Tibial artery (tissue), 4 donors: ENCODE results near the gene PLEKHG2.

ENCODE experiments used
- DNase-seq, 2 donors: peaks; one replicate each; pipeline ENCODE4 v3.0.0-alpha.2; 2019
- H3K27ac ChIP-seq, 2 donors: fragments of 200-600 bp; sonication (generic) in 1 of 2; 1 replicate in 1 of 2; 2 replicates in 1 of 2; pipeline ENCODE4 v1.5.1; 2018 to 2019; ENCODE audit warnings: mild to moderate bottlenecking in 1 of 2
- H3K27me3 ChIP-seq, 2 donors: fragments of 200-600 bp; sonication (generic) in 1 of 2; one replicate each; pipeline versions ENCODE4 v1.5.1 to v1.6.0; 2016 to 2019
- H3K36me3 ChIP-seq, 3 donors: fragments of 200-600 bp; sonication (generic) in 2 of 3; one replicate each; pipeline ENCODE4 v1.5.1; 2016 to 2019; ENCODE audit warnings: mild to moderate bottlenecking in 2 of 3
- H3K4me1 ChIP-seq, 4 donors: fragments of 200-600 bp; sonication (generic) in 2 of 4; 1 replicate in 3 of 4; 2 replicates in 1 of 4; pipeline ENCODE4 v1.5.1; 2016 to 2019
- H3K4me3 ChIP-seq, 2 donors: fragments of 200-600 bp; sonication (generic) in 1 of 2; 1 replicate in 1 of 2; 2 replicates in 1 of 2; pipeline ENCODE4 v1.5.1; 2018 to 2019; ENCODE audit warnings: mild to moderate bottlenecking in 2 of 2
- H3K9me3 ChIP-seq, 3 donors: fragments of 200-600 bp; sonication (generic) in 1 of 3; one replicate each; pipeline ENCODE4 v1.5.1; 2016 to 2019
- intact Hi-C: fragments of 100-400 bp; cut with DNase I; formaldehyde crosslinking; loops from one replicate; pipeline ENCODE4 v1.15.0; 2023; ENCODE audit warnings: low total_unique reads
- TF ChIP-seq, protein P1 (sequence below), 2 experiments: fragments of 200-600 bp in 1 of 2; fragments of 450-650 bp in 1 of 2; IDR thresholded peaks; one replicate each; pipeline ENCODE4 v1.5.1; 2017 to 2019; ENCODE audit warnings: antibody characterized with exemption in 2 of 2, mild to moderate bottlenecking in 1 of 2, moderate library complexity in 1 of 2

PLEKHG2 gene

DNA sequence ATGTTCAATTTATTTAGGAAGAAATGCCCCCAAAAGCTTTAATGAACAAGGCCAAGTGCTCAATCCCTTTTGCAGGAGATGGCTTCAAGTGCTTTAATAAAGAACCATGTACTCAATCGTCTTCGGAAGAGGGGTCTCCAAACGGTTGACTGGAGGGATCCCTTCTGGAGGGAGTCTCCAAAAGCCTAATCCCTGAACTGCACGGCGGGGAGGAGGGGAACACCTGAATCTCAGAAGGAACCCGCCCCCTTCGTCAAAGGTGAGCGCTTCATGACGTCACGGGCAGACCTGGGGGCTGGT lies 22.1 kb upstream of the PLEKHG2 start:
- no peaks in the 10 kb centered on the region for H3K9me3 ChIP-seq
- peak overlapping the region; percentile 72 to 85 for H3K4me3 ChIP-seq
- no peaks in the 10 kb centered on the region for H3K27me3 ChIP-seq
- DNase-seq, result no peak
- peaks cover 0 to 33% (median 23%) of the 10 kb centered on the region in 4 donors for H3K4me1 ChIP-seq
- TF ChIP-seq, protein P1, sequence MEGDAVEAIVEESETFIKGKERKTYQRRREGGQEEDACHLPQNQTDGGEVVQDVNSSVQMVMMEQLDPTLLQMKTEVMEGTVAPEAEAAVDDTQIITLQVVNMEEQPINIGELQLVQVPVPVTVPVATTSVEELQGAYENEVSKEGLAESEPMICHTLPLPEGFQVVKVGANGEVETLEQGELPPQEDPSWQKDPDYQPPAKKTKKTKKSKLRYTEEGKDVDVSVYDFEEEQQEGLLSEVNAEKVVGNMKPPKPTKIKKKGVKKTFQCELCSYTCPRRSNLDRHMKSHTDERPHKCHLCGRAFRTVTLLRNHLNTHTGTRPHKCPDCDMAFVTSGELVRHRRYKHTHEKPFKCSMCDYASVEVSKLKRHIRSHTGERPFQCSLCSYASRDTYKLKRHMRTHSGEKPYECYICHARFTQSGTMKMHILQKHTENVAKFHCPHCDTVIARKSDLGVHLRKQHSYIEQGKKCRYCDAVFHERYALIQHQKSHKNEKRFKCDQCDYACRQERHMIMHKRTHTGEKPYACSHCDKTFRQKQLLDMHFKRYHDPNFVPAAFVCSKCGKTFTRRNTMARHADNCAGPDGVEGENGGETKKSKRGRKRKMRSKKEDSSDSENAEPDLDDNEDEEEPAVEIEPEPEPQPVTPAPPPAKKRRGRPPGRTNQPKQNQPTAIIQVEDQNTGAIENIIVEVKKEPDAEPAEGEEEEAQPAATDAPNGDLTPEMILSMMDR (IDR thresholded peaks at IDR 0.05), result no peak
- peak overlapping the region; percentile 96 to 98 for H3K27ac ChIP-seq
- intact Hi-C loops, result no loop called here
- peaks cover 21 to 64% (median 60%) of the 10 kb centered on the region in 3 donors for H3K36me3 ChIP-seq

DNA sequence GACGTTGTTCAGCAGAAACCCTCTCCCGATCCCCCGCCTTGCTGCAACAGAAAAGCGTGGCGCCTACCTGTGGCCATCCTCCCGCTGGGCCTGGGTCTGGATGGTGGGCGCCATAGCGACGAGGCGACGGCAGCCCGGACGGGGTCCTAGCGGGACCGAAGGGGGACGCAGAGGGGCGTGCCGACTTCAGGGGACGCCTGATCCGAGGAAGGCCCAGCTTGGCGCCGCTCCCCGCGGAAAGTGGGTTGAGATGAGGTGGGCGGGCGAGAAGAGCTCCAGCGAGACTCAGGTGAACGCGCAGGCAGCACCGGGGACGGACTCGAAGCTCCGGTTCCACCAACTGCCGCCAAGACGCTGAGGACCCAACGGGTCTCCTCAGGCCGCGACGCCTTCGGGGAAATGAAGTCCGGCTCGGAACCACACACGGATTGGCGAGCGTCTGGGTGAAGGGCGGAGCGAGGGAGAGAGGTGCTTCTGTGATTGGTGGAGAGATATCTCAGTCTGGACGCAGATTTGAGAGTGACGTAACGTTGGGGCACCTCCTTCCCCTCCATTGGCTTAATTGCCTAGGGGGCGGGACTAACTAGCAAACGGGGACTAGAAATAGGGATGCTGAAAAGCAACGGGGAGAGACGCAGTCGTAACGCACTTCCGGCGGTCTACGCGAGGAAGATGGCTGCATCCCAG lies 21.6 kb upstream of the PLEKHG2 start, which contains the start of the genes MED29 and PAF1:
Gene MED29, plus strand, starts transcription at position 628 of the 687 bp plus-strand sequence. Its CDS starts 45 bp downstream, at position 673.
Gene PAF1, minus strand, starts transcription at position 356 of the 687 bp plus-strand sequence. Its CDS starts 242 bp downstream, at position 114.
- Histone ChIP-seq H3K27me3 (no peaks in the 10 kb centered on the region), H3K27ac (peak within 1 kb of the TSS; percentile 96 to 98), H3K9me3 (no peaks in the 10 kb centered on the region), H3K4me1 (peaks cover 0 to 33% (median 23%) of the 10 kb centered on the region in 4 donors), H3K4me3 (peak within 1 kb of the TSS; percentile 72 to 85), H3K36me3 (peaks cover 18 to 64% (median 60%) of the 10 kb centered on the region in 3 donors)
- DNase-seq, result peak; percentile 98 to 99
- TF ChIP-seq, protein P1 (IDR thresholded peaks at IDR 0.05), result peak in 1 of 2 experiments; percentile 25
- intact Hi-C loops, result no loop called here

DNA sequence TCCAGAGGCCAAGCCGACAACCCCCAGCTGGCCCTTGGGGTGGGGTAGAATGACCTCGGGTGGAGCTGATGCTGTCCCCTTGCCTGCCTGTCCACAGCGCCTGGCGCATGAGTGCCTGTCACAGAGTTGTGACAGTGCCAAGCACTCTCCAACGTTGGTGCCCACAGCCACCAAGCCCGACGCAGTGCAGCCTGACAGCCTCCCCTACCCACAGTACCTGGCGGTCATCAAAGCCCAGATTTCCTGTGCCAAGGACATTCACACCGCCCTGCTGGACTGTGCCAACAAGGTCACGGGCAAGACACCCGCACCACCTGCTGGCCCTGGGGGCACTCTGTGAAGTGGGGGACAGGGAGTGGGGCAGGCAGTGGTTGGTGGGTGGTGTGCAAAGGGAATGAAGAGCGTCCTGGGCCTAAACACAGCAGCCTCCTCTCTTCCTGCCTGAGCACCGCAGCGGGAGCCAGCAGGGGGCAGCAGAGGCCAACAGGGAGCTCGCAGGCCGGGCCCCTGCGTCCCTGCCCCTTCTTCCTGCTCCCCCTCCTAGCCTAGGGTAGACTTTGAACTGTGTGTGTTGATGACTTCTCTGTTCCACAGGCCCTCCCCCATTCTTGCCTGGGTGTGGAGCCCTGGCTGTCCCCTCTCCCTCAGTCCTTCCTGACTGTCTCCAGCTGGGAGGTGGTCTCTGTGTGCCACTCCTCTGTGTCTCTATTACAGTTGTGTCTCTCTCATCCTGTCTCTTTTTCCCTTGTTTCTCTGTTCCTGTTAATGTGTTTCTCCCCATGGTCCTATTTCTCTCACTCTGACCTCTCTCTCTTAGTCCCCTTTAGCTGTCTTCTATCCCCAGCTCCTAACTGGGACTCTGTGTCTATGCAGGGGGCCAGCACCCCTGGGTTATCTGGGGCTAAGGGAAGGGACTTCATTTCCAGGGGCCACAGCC lies 14.8 kb upstream of the PLEKHG2 start:
- intact Hi-C loops, result no loop called here
- H3K9me3 ChIP-seq, result no peaks in the 10 kb centered on the region
- H3K36me3 ChIP-seq, result peaks cover 0 to 47% (median 39%) of the 10 kb centered on the region in 3 donors
- TF ChIP-seq, protein P1 (IDR thresholded peaks at IDR 0.05), result peak; percentile 98
- DNase-seq, result peak; percentile 91 to 93
- H3K4me1 ChIP-seq, result peaks cover 6 to 37% (median 30%) of the 10 kb centered on the region in 4 donors
- H3K27ac ChIP-seq, result peak overlapping the region; percentile 99 to 100
- no peaks in the 10 kb centered on the region for H3K27me3 ChIP-seq
- H3K4me3 ChIP-seq, result peak overlapping the region in 1 of 2 donors; percentile 5

DNA sequence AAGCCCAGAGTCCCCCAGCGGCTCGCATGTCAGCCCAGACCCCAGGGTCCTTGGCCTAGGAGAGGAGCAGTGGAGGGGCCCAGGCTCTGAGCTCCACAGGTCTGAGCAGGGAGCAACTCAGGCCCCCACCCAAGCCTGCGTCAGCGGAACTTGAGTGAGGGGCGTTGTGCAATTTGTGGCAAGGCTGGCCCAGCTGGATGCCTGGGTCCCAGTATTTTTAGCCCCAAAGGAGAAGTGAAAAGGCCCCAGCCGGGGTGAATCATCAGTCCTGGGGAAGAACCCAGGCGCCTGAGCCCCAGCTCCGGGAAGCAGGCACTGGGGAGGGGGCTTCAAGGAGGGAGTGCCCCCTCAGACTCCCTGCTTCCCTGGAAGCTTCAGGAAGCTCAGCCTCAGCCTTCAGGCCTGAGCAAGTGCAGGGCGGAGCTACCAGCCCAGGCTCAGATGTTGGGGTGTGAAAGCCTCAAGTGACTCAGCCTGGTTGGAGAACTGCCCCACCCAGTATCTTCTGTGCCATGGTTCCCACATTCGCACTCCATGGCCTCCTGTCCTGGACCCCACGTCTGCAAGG lies 14.1 kb upstream of the PLEKHG2 start:
- Histone ChIP-seq H3K36me3 (peaks cover 0 to 46% (median 36%) of the 10 kb centered on the region in 3 donors), H3K27me3 (no peaks in the 10 kb centered on the region), H3K4me1 (peaks cover 6 to 40% (median 32%) of the 10 kb centered on the region in 4 donors), H3K4me3 (peak overlapping the region in 1 of 2 donors; percentile 5), H3K9me3 (no peaks in the 10 kb centered on the region), H3K27ac (peak overlapping the region; percentile 99 to 100)
- DNase-seq, result peak; percentile 86 to 90
- TF ChIP-seq, protein P1 (IDR thresholded peaks at IDR 0.05), result no peak
- intact Hi-C loops, result no loop called here

DNA sequence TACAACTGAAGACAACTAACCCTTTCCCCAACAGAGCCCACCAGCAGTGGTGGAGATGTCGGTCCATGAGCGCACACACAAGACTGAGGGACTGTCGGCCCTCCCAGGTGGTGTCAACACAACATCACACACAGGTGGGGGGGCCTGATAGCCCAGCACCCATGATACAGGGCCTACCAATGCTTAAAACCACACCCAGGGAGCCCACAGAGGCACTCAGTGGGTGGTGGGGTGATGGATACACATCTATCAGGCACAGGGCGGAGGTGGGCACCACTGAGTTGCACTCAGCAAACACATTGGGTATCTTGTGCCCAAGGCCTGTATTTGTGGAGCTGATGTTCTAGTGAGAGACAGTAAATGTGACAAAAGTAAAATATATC lies 12.8 kb upstream of the PLEKHG2 start:
- no peak for DNase-seq
- peak overlapping the region; percentile 99 to 100 for H3K27ac ChIP-seq
- H3K4me3 ChIP-seq, result no peak overlapping the region
- no peaks in the 10 kb centered on the region for H3K9me3 ChIP-seq
- H3K4me1 ChIP-seq, result peaks cover 6 to 47% (median 37%) of the 10 kb centered on the region in 4 donors
- peaks cover 0 to 34% (median 23%) of the 10 kb centered on the region in 3 donors for H3K36me3 ChIP-seq
- H3K27me3 ChIP-seq, result no peaks in the 10 kb centered on the region
- intact Hi-C loops, result no loop called here
- TF ChIP-seq, protein P1 (IDR thresholded peaks at IDR 0.05), result no peak
